ENCODE results near the gene EFNA3. TPM values are rescaled to one million over a fixed set of nuclear protein-coding genes. Genes with fewer than 3 reads are reported as not detected.
A peak's percentile ranks its signal among the peaks of the same experiment; 100 is the strongest.

The EFNA3 gene
- polyA plus RNA-seq, 4 donors: 2.0 to 7.0 (median 5.4) TPM

GRCh38 chr1:155035936-155036335, 42.7 kb upstream of the EFNA3 start:
- H3K27ac ChIP-seq (ENCODE audit: low read depth in 1 of 3, low read length in 2 of 3): no peak overlapping the region
- H3K4me3 ChIP-seq (ENCODE audit: low read depth in 1 of 3, low read length in 3 of 3): no peak overlapping the region
- H3K36me3 ChIP-seq (ENCODE audit: control insufficient read depth in 3 of 3, insufficient read depth in 2 of 3, low read depth in 1 of 3, low read length in 3 of 3): peaks cover 0 to 2% (median 0%) of the 10 kb centered on the region in 3 donors
- DNase-seq (no peak), FAIRE-seq (no peak)
- H3K9me3 ChIP-seq (ENCODE audit: control insufficient read depth in 2 of 2, insufficient read depth in 1 of 2, low read depth in 1 of 2, low read length in 1 of 2): no peaks in the 10 kb centered on the region
- 83 to 100% (median 92%) methylated on average over 2 of the region's 2 CpGs for WGBS, 3 donors
- H3K27me3 ChIP-seq (ENCODE audit: control insufficient read depth in 3 of 3, insufficient read depth in 3 of 3, low read length in 3 of 3): no peaks in the 10 kb centered on the region
- peaks cover 0 to 12% (median 8%) of the 10 kb centered on the region in 3 donors for H3K4me1 ChIP-seq (ENCODE audit: control insufficient read depth in 3 of 3, insufficient read depth in 2 of 3, low read depth in 1 of 3, low read length in 2 of 3)

GRCh38 chr1:155037043-155037442, 41.6 kb upstream of the EFNA3 start:
- 93 to 95% (median 94%) methylated on average over 3 of the region's 3 CpGs for WGBS, 3 donors
- no peak overlapping the region for H3K27ac ChIP-seq (ENCODE audit: low read depth in 1 of 3, low read length in 2 of 3)

GRCh38 chr1:155037851-155038441, 40.7 kb upstream of the EFNA3 start:
- FAIRE-seq: no peak

More at GRCh38 chr1:155037043-155037442, 41.6 kb upstream of the EFNA3 start:
- Histone ChIP-seq H3K9me3 (ENCODE audit: control insufficient read depth in 2 of 2, insufficient read depth in 1 of 2, low read depth in 1 of 2, low read length in 1 of 2) (no peaks in the 10 kb centered on the region), H3K36me3 (ENCODE audit: control insufficient read depth in 3 of 3, insufficient read depth in 2 of 3, low read depth in 1 of 3, low read length in 3 of 3) (peaks cover 0 to 2% (median 0%) of the 10 kb centered on the region in 3 donors), H3K4me3 (ENCODE audit: low read depth in 1 of 3, low read length in 3 of 3) (no peak overlapping the region), H3K27me3 (ENCODE audit: control insufficient read depth in 3 of 3, insufficient read depth in 3 of 3, low read length in 3 of 3) (no peaks in the 10 kb centered on the region), H3K4me1 (ENCODE audit: control insufficient read depth in 3 of 3, insufficient read depth in 2 of 3, low read depth in 1 of 3, low read length in 2 of 3) (peaks cover 0 to 12% (median 8%) of the 10 kb centered on the region in 3 donors)
- DNase-seq (no peak), FAIRE-seq (no peak)

GRCh38 chr1:155038602-155039307, 39.9 kb upstream of the EFNA3 start:
- Histone ChIP-seq H3K4me3 (ENCODE audit: low read depth in 1 of 3, low read length in 3 of 3) (no peak overlapping the region), H3K27me3 (ENCODE audit: control insufficient read depth in 3 of 3, insufficient read depth in 3 of 3, low read length in 3 of 3) (no peaks in the 10 kb centered on the region), H3K36me3 (ENCODE audit: control insufficient read depth in 3 of 3, insufficient read depth in 2 of 3, low read depth in 1 of 3, low read length in 3 of 3) (no peaks in the 10 kb centered on the region), H3K27ac (ENCODE audit: low read depth in 1 of 3, low read length in 2 of 3) (peak overlapping the region in 2 of 3 donors; percentile 14 to 32), H3K9me3 (ENCODE audit: control insufficient read depth in 2 of 2, insufficient read depth in 1 of 2, low read depth in 1 of 2, low read length in 1 of 2) (no peaks in the 10 kb centered on the region), H3K4me1 (ENCODE audit: control insufficient read depth in 3 of 3, insufficient read depth in 2 of 3, low read depth in 1 of 3, low read length in 2 of 3) (peaks cover 0 to 24% (median 12%) of the 10 kb centered on the region in 3 donors)
- WGBS, 3 donors: 34 to 35% (median 35%) methylated on average over 8 of the region's 8 CpGs
- peak; percentile 64 to 87 for DNase-seq
- FAIRE-seq: no peak

More at GRCh38 chr1:155037851-155038441, 40.7 kb upstream of the EFNA3 start:
- Histone ChIP-seq H3K36me3 (ENCODE audit: control insufficient read depth in 3 of 3, insufficient read depth in 2 of 3, low read depth in 1 of 3, low read length in 3 of 3) (no peaks in the 10 kb centered on the region), H3K4me3 (ENCODE audit: low read depth in 1 of 3, low read length in 3 of 3) (no peak overlapping the region), H3K27ac (ENCODE audit: low read depth in 1 of 3, low read length in 2 of 3) (peak overlapping the region in 1 of 3 donors; percentile 38), H3K4me1 (ENCODE audit: control insufficient read depth in 3 of 3, insufficient read depth in 2 of 3, low read depth in 1 of 3, low read length in 2 of 3) (peaks cover 0 to 16% (median 9%) of the 10 kb centered on the region in 3 donors), H3K27me3 (ENCODE audit: control insufficient read depth in 3 of 3, insufficient read depth in 3 of 3, low read length in 3 of 3) (no peaks in the 10 kb centered on the region), H3K9me3 (ENCODE audit: control insufficient read depth in 2 of 2, insufficient read depth in 1 of 2, low read depth in 1 of 2, low read length in 1 of 2) (no peaks in the 10 kb centered on the region)
- DNase-seq: peak in 1 of 2 donors; percentile 63
- WGBS, 3 donors: 56 to 75% (median 59%) methylated on average over 6 of the region's 6 CpGs

GRCh38 chr1:155039308-155039669, 39.3 kb upstream of the EFNA3 start:
- 71 to 83% (median 73%) methylated on average over 4 of the region's 4 CpGs for WGBS, 3 donors
- Histone ChIP-seq H3K4me3 (ENCODE audit: low read depth in 1 of 3, low read length in 3 of 3) (no peak overlapping the region), H3K4me1 (ENCODE audit: control insufficient read depth in 3 of 3, insufficient read depth in 2 of 3, low read depth in 1 of 3, low read length in 2 of 3) (peaks cover 0 to 30% (median 12%) of the 10 kb centered on the region in 3 donors), H3K27me3 (ENCODE audit: control insufficient read depth in 3 of 3, insufficient read depth in 3 of 3, low read length in 3 of 3) (no peaks in the 10 kb centered on the region), H3K27ac (ENCODE audit: low read depth in 1 of 3, low read length in 2 of 3) (peak overlapping the region in 1 of 3 donors; percentile 32), H3K9me3 (ENCODE audit: control insufficient read depth in 2 of 2, insufficient read depth in 1 of 2, low read depth in 1 of 2, low read length in 1 of 2) (no peaks in the 10 kb centered on the region), H3K36me3 (ENCODE audit: control insufficient read depth in 3 of 3, insufficient read depth in 2 of 3, low read depth in 1 of 3, low read length in 3 of 3) (no peaks in the 10 kb centered on the region)
- no peak for FAIRE-seq
- no peak for DNase-seq

GRCh38 chr1:155040358-155041093, 38.1 kb upstream of the EFNA3 start:
- no peaks in the 10 kb centered on the region for H3K36me3 ChIP-seq (ENCODE audit: control insufficient read depth in 3 of 3, insufficient read depth in 2 of 3, low read depth in 1 of 3, low read length in 3 of 3)
- WGBS, 3 donors: 90 to 96% (median 92%) methylated on average over 14 of the region's 14 CpGs
- H3K4me1 ChIP-seq (ENCODE audit: control insufficient read depth in 3 of 3, insufficient read depth in 2 of 3, low read depth in 1 of 3, low read length in 2 of 3): peaks cover 0 to 41% (median 15%) of the 10 kb centered on the region in 3 donors
- no peaks in the 10 kb centered on the region for H3K9me3 ChIP-seq (ENCODE audit: control insufficient read depth in 2 of 2, insufficient read depth in 1 of 2, low read depth in 1 of 2, low read length in 1 of 2)
- H3K4me3 ChIP-seq (ENCODE audit: low read depth in 1 of 3, low read length in 3 of 3): no peak overlapping the region
- FAIRE-seq: no peak
- H3K27me3 ChIP-seq (ENCODE audit: control insufficient read depth in 3 of 3, insufficient read depth in 3 of 3, low read length in 3 of 3): no peaks in the 10 kb centered on the region
- no peak overlapping the region for H3K27ac ChIP-seq (ENCODE audit: low read depth in 1 of 3, low read length in 2 of 3)
- DNase-seq: no peak

GRCh38 chr1:155042789-155043188, 35.8 kb upstream of the EFNA3 start:
- WGBS, 3 donors: 78 to 80% (median 78%) methylated on average over 5 of the region's 5 CpGs
- DNase-seq: no peak

GRCh38 chr1:155043301-155043702, 35.3 kb upstream of the EFNA3 start:
- Histone ChIP-seq H3K36me3 (ENCODE audit: control insufficient read depth in 3 of 3, insufficient read depth in 2 of 3, low read depth in 1 of 3, low read length in 3 of 3) (peaks cover 0 to 5% (median 0%) of the 10 kb centered on the region in 3 donors), H3K9me3 (ENCODE audit: control insufficient read depth in 2 of 2, insufficient read depth in 1 of 2, low read depth in 1 of 2, low read length in 1 of 2) (no peaks in the 10 kb centered on the region), H3K4me1 (ENCODE audit: control insufficient read depth in 3 of 3, insufficient read depth in 2 of 3, low read depth in 1 of 3, low read length in 2 of 3) (peaks cover 0 to 37% (median 8%) of the 10 kb centered on the region in 3 donors), H3K4me3 (ENCODE audit: low read depth in 1 of 3, low read length in 3 of 3) (no peak overlapping the region), H3K27me3 (ENCODE audit: control insufficient read depth in 3 of 3, insufficient read depth in 3 of 3, low read length in 3 of 3) (no peaks in the 10 kb centered on the region), H3K27ac (ENCODE audit: low read depth in 1 of 3, low read length in 2 of 3) (peak overlapping the region; percentile 88 to 91 (median 88))
- DNase-seq: peak; percentile 71 to 80
- 16 to 53% (median 33%) methylated on average over 12 of the region's 12 CpGs for WGBS, 3 donors
- FAIRE-seq: no peak

More at GRCh38 chr1:155042789-155043188, 35.8 kb upstream of the EFNA3 start:
- Histone ChIP-seq H3K27ac (ENCODE audit: low read depth in 1 of 3, low read length in 2 of 3) (peak overlapping the region; percentile 88 to 91 (median 88)), H3K4me1 (ENCODE audit: control insufficient read depth in 3 of 3, insufficient read depth in 2 of 3, low read depth in 1 of 3, low read length in 2 of 3) (peaks cover 0 to 41% (median 13%) of the 10 kb centered on the region in 3 donors), H3K4me3 (ENCODE audit: low read depth in 1 of 3, low read length in 3 of 3) (no peak overlapping the region), H3K27me3 (ENCODE audit: control insufficient read depth in 3 of 3, insufficient read depth in 3 of 3, low read length in 3 of 3) (no peaks in the 10 kb centered on the region), H3K36me3 (ENCODE audit: control insufficient read depth in 3 of 3, insufficient read depth in 2 of 3, low read depth in 1 of 3, low read length in 3 of 3) (peaks cover 0 to 5% (median 0%) of the 10 kb centered on the region in 3 donors), H3K9me3 (ENCODE audit: control insufficient read depth in 2 of 2, insufficient read depth in 1 of 2, low read depth in 1 of 2, low read length in 1 of 2) (no peaks in the 10 kb centered on the region)
- FAIRE-seq: no peak

All from small intestine (tissue), 7 donors.